ENCODE results near the gene TSSK3. TPM values are rescaled to one million over a fixed set of nuclear protein-coding genes. Genes with fewer than 3 reads are reported as not detected.

The TSSK3 gene
- total and polyA plus RNA-seq, 2 of the 8 experiments (the other 6 are each of a cell fraction or from before 2014, with no cell fraction given): 1.2 TPM

DNA sequence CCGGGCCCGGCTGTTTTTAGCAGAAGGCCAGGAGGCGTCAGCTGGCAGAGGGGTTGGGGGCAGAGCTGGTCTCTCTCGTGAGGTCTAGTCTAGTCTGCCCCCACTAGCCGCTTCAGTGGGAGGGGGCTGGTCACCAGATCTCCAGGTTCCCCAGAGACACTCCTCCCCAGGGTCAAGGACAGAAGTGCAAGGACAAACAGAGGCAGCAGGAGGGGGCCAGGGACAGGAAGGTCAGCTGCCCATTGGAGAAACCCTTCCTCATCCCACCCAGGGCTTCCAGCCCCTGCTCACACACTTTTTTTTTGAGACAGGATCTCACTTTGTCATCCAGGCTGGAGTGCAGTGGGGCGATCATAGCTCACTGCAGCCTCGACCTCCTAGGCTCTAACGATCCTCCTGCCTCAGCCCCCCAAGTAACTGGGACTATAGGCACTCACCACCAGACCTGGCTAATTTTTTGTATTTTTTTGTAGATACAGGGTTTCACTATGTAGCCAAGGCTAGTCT, 10.0 kb upstream of the TSSK3 start (continued):
- TF ChIP-seq, protein P1, sequence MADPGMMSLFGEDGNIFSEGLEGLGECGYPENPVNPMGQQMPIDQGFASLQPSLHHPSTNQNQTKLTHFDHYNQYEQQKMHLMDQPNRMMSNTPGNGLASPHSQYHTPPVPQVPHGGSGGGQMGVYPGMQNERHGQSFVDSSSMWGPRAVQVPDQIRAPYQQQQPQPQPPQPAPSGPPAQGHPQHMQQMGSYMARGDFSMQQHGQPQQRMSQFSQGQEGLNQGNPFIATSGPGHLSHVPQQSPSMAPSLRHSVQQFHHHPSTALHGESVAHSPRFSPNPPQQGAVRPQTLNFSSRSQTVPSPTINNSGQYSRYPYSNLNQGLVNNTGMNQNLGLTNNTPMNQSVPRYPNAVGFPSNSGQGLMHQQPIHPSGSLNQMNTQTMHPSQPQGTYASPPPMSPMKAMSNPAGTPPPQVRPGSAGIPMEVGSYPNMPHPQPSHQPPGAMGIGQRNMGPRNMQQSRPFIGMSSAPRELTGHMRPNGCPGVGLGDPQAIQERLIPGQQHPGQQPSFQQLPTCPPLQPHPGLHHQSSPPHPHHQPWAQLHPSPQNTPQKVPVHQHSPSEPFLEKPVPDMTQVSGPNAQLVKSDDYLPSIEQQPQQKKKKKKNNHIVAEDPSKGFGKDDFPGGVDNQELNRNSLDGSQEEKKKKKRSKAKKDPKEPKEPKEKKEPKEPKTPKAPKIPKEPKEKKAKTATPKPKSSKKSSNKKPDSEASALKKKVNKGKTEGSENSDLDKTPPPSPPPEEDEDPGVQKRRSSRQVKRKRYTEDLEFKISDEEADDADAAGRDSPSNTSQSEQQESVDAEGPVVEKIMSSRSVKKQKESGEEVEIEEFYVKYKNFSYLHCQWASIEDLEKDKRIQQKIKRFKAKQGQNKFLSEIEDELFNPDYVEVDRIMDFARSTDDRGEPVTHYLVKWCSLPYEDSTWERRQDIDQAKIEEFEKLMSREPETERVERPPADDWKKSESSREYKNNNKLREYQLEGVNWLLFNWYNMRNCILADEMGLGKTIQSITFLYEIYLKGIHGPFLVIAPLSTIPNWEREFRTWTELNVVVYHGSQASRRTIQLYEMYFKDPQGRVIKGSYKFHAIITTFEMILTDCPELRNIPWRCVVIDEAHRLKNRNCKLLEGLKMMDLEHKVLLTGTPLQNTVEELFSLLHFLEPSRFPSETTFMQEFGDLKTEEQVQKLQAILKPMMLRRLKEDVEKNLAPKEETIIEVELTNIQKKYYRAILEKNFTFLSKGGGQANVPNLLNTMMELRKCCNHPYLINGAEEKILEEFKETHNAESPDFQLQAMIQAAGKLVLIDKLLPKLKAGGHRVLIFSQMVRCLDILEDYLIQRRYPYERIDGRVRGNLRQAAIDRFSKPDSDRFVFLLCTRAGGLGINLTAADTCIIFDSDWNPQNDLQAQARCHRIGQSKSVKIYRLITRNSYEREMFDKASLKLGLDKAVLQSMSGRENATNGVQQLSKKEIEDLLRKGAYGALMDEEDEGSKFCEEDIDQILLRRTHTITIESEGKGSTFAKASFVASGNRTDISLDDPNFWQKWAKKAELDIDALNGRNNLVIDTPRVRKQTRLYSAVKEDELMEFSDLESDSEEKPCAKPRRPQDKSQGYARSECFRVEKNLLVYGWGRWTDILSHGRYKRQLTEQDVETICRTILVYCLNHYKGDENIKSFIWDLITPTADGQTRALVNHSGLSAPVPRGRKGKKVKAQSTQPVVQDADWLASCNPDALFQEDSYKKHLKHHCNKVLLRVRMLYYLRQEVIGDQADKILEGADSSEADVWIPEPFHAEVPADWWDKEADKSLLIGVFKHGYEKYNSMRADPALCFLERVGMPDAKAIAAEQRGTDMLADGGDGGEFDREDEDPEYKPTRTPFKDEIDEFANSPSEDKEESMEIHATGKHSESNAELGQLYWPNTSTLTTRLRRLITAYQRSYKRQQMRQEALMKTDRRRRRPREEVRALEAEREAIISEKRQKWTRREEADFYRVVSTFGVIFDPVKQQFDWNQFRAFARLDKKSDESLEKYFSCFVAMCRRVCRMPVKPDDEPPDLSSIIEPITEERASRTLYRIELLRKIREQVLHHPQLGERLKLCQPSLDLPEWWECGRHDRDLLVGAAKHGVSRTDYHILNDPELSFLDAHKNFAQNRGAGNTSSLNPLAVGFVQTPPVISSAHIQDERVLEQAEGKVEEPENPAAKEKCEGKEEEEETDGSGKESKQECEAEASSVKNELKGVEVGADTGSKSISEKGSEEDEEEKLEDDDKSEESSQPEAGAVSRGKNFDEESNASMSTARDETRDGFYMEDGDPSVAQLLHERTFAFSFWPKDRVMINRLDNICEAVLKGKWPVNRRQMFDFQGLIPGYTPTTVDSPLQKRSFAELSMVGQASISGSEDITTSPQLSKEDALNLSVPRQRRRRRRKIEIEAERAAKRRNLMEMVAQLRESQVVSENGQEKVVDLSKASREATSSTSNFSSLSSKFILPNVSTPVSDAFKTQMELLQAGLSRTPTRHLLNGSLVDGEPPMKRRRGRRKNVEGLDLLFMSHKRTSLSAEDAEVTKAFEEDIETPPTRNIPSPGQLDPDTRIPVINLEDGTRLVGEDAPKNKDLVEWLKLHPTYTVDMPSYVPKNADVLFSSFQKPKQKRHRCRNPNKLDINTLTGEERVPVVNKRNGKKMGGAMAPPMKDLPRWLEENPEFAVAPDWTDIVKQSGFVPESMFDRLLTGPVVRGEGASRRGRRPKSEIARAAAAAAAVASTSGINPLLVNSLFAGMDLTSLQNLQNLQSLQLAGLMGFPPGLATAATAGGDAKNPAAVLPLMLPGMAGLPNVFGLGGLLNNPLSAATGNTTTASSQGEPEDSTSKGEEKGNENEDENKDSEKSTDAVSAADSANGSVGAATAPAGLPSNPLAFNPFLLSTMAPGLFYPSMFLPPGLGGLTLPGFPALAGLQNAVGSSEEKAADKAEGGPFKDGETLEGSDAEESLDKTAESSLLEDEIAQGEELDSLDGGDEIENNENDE (IDR thresholded peaks at IDR 0.05; ENCODE audit: insufficient replicate concordance, low read length): no peak
- TF ChIP-seq RXRA (IDR thresholded peaks at IDR 0.05; ENCODE audit: insufficient read depth, low read depth, low read length): no peak
- no peak for TF ChIP-seq CTBP2 (IDR thresholded peaks at IDR 0.05; ENCODE audit: borderline replicate concordance, insufficient read depth, insufficient read length, low read length)

Data from H1 (cell line).